Naive thymus-derived CD4-positive, alpha-beta T cell (primary cell): ENCODE results near the gene RGS10. TPM values are rescaled to one million over a fixed set of nuclear protein-coding genes. Genes with fewer than 3 reads are reported as not detected.
A peak's percentile ranks its signal among the peaks of the same experiment; 100 is the strongest.

ENCODE experiments used
- ATAC-seq: fragments of 150-1000 bp; cut with Tn5 transposase; 2 replicates; pipeline ENCODE4 v1.10.0; 2021; ENCODE audit warnings: mild to moderate bottlenecking, moderate library complexity
- CTCF ChIA-PET: fragments of 350-600 bp; sonication (Branson Sonifier 250); formaldehyde crosslinking; loops from one replicate; lab custom pipeline; 2021; ENCODE audit warnings: antibody characterized with exemption; lab: Charles Lee
- POLR2A ChIA-PET: fragments of 350-600 bp; sonication (Branson Sonifier 250); formaldehyde crosslinking; loops from one replicate; lab custom pipeline; 2021; ENCODE audit warnings: antibody characterized with exemption, inconsistent platforms; lab: Charles Lee
- DNase-seq, 9 donors: peaks; one replicate each; pipeline versions ENCODE4 v3.0.0 to v3.0.0-alpha.2; 2020 to 2022; ENCODE audit warnings: mixed read lengths in 1 of 9
- H3K27ac ChIP-seq: one replicate; pipeline ENCODE4 v1.7.0; 2013; ENCODE audit warnings: mild to moderate bottlenecking, low read depth, low read length, moderate library complexity
- H3K27me3 ChIP-seq, 2 donors: one replicate each; pipeline ENCODE4 v1.7.0; 2013; ENCODE audit warnings: low read length in 2 of 2, mild to moderate bottlenecking in 2 of 2, moderate library complexity in 2 of 2; ENCODE audit not compliant: control insufficient read depth in 2 of 2, insufficient read depth in 2 of 2
- H3K36me3 ChIP-seq, 3 experiments: 1 replicate in 2 of 3; 2 replicates in 1 of 3; pipeline ENCODE4 v1.7.0; 2013; ENCODE audit warnings: low read length in 3 of 3, mild to moderate bottlenecking in 3 of 3, moderate library complexity in 1 of 3; ENCODE audit not compliant: insufficient read depth in 3 of 3, control insufficient read depth in 2 of 3
- H3K4me1 ChIP-seq, 2 donors: one replicate each; pipeline ENCODE4 v1.7.0; 2013; ENCODE audit warnings: low read length in 2 of 2, mild to moderate bottlenecking in 2 of 2, moderate library complexity in 1 of 2; ENCODE audit not compliant: control insufficient read depth in 2 of 2, insufficient read depth in 2 of 2
- H3K4me3 ChIP-seq: 2 replicates; pipeline ENCODE4 v1.7.0; 2013; ENCODE audit warnings: mild to moderate bottlenecking, low read length
- H3K9me3 ChIP-seq, 3 experiments: 1 replicate in 2 of 3; 2 replicates in 1 of 3; pipeline ENCODE4 v1.7.0; 2013; ENCODE audit warnings: low read length in 3 of 3; ENCODE audit not compliant: control insufficient read depth in 2 of 3
- H3K27ac Mint-ChIP-seq, 9 donors: one replicate each; pipeline ENCODE4 v1.8.0; 2020 to 2022; ENCODE audit warnings: mixed read lengths in 9 of 9, mild to moderate bottlenecking in 8 of 9, moderate library complexity in 5 of 9, inconsistent platforms in 2 of 9
- H3K27me3 Mint-ChIP-seq, 5 donors: one replicate each; pipeline ENCODE4 v1.8.0; 2021 to 2022; ENCODE audit warnings: mixed read lengths in 5 of 5, mild to moderate bottlenecking in 1 of 5
- H3K36me3 Mint-ChIP-seq, 5 donors: one replicate each; pipeline ENCODE4 v1.8.0; 2020 to 2022; ENCODE audit warnings: mixed read lengths in 5 of 5, mild to moderate bottlenecking in 3 of 5, inconsistent platforms in 1 of 5
- H3K4me1 Mint-ChIP-seq, 7 donors: one replicate each; pipeline ENCODE4 v1.8.0; 2020 to 2022; ENCODE audit warnings: mixed read lengths in 7 of 7, mild to moderate bottlenecking in 3 of 7, inconsistent platforms in 1 of 7
- H3K4me3 Mint-ChIP-seq, 10 donors: one replicate each; pipeline ENCODE4 v1.8.0; 2020 to 2022; ENCODE audit warnings: mild to moderate bottlenecking in 10 of 10, mixed read lengths in 10 of 10, moderate library complexity in 6 of 10, inconsistent platforms in 2 of 10
- H3K9me3 Mint-ChIP-seq, 11 donors: one replicate each; pipeline ENCODE4 v1.8.0; 2020 to 2022; ENCODE audit warnings: mixed read lengths in 11 of 11, mild to moderate bottlenecking in 4 of 11, inconsistent platforms in 1 of 11, moderate library complexity in 1 of 11
- intact Hi-C, 2 donors: fragments of 100-400 bp; cut with micrococcal nuclease; formaldehyde crosslinking; loops; one replicate each; pipeline ENCODE4 v1.15.1; 2023
- polyA plus RNA-seq, 2 donors: library from polyadenylated mRNA; unstranded; fragments of 300-500 nt; fragmentation: Illumina TruSeq; gene quantifications; one replicate each; pipeline ENCODE4 v1.2.3, GENCODE V29; 2021
- total RNA-seq, 6 experiments: library from RNA in 5 of 6; stranded (reverse) in 5 of 6; gene quantifications; 1 replicate in 5 of 6; 2 replicates in 1 of 6; pipeline ENCODE4 v1.2.3 and lab custom pipeline; 2021 to 2026

The RGS10 gene
- total and polyA plus RNA-seq, 7 experiments from 2014 or later = 89.5 to 462 (median 188) TPM

DNA sequence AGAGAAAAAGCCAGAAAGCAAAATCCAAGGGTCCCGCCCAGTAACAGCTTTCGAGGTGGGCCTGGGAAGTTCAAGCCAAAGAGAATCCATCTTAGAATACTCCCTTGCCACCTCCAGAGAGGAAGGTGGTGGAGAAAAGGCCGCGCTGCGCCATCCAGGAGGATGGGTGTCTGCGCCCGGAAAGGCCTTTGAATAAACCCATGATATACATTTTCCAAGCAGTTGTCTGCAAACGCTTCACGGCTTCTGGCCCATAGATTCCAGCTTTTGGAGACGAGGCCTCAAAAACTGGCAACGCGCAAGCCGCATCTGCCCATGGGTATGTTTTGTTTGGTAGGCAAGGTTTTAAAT, 17.8 kb downstream of the RGS10 start:
- peak overlapping the region; percentile 29 for H3K27ac ChIP-seq
- ATAC-seq = no peak
- peaks cover 5 to 72% (median 34%) of the 10 kb centered on the region in 3 experiments for H3K36me3 ChIP-seq
- no peak overlapping the region for H3K4me3 Mint-ChIP-seq
- H3K27me3 Mint-ChIP-seq = no peaks in the 10 kb centered on the region
- ChIA-PET CTCF (interaction anchor here (1.6 kb wide), 1 partner anchor 80 kb away, joined by 4 read pairs; no protein-coding TSS in a partner anchor), POLR2A (interaction anchor here (1.0 to 10.5 kb wide), 6 partner anchors 8 to 46 kb away, joined by 3 to 110 read pairs (median 4); partner anchors contain the start of gene RGS10)
- no peaks in the 10 kb centered on the region for H3K9me3 ChIP-seq
- H3K27ac Mint-ChIP-seq = peak overlapping the region in 7 of 9 donors; percentile 28 to 89 (median 75)
- intact Hi-C loops = no loop called here
- H3K4me1 Mint-ChIP-seq = peaks cover 17 to 80% (median 65%) of the 10 kb centered on the region in 7 donors
- no peaks in the 10 kb centered on the region for H3K27me3 ChIP-seq
- peaks cover 4 to 46% (median 27%) of the 10 kb centered on the region in 5 donors for H3K36me3 Mint-ChIP-seq
- H3K9me3 Mint-ChIP-seq = no peaks in the 10 kb centered on the region
- peaks cover 0 to 29% of the 10 kb centered on the region in 2 donors for H3K4me1 ChIP-seq
- DNase-seq = no peak
- no peak overlapping the region for H3K4me3 ChIP-seq

DNA sequence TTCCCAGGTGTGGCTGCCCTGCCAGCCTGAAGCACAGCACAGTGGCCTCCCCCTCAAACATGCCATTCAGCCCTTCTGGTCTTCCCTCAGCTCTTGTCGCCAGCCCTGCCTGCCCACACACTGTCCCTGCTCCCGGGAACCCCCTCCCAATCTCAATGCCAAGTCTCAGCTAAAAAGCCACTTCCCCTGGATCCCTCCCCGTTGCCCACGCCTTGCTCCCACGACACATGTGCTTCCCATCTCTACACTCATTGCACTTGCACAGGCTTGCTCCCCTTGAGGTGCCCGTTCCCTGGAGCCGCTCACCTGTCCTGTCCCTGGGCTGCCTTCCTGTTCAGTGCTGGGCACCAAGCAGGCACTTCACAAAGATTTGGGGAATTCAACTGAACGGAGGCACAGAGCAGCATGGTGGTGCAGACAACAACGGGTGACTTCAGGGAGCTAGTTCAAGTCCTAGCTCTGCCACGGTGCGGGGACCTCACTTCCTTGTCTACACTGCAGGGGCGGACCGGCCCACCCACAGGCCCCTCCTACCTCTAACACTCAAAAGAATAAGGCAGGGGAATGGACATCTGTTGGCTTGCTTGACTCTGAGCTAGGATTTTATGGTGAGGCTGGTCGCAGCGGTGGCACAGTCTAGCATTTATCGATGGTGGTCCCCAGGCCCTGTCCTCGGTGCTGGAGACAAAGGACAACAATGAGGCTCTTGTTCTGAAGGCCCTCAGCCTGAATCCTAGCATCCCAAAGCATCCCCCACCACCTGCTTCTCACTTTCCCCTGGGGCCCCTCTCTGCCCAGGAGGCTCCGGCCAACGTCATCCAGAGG, 18.4 kb downstream of the RGS10 start:
- Histone ChIP-seq H3K9me3 (no peaks in the 10 kb centered on the region), H3K27me3 (no peaks in the 10 kb centered on the region), H3K27ac (peak overlapping the region; percentile 29), H3K4me1 (peaks cover 0 to 35% of the 10 kb centered on the region in 2 donors), H3K4me3 (no peak overlapping the region), H3K36me3 (peaks cover 5 to 73% (median 34%) of the 10 kb centered on the region in 3 experiments)
- CTCF ChIA-PET = interaction anchor here (1.6 kb wide), 1 partner anchor 79 kb away, joined by 4 read pairs; no protein-coding TSS in a partner anchor
- no peak for ATAC-seq
- Mint-ChIP-seq H3K27me3 (no peaks in the 10 kb centered on the region), H3K4me3 (peak overlapping the region in 1 of 10 donors; percentile 34), H3K27ac (peak overlapping the region; percentile 6 to 93 (median 89)), H3K9me3 (no peaks in the 10 kb centered on the region), H3K36me3 (peaks cover 4 to 48% (median 27%) of the 10 kb centered on the region in 5 donors), H3K4me1 (peaks cover 21 to 80% (median 64%) of the 10 kb centered on the region in 7 donors)
- intact Hi-C loops = no loop called here
- POLR2A ChIA-PET = interaction anchor here (1.0 to 10.5 kb wide), 4 partner anchors 12 to 18 kb away, joined by 3 to 110 read pairs (median 4); partner anchors contain the start of gene RGS10
- DNase-seq = no peak

DNA sequence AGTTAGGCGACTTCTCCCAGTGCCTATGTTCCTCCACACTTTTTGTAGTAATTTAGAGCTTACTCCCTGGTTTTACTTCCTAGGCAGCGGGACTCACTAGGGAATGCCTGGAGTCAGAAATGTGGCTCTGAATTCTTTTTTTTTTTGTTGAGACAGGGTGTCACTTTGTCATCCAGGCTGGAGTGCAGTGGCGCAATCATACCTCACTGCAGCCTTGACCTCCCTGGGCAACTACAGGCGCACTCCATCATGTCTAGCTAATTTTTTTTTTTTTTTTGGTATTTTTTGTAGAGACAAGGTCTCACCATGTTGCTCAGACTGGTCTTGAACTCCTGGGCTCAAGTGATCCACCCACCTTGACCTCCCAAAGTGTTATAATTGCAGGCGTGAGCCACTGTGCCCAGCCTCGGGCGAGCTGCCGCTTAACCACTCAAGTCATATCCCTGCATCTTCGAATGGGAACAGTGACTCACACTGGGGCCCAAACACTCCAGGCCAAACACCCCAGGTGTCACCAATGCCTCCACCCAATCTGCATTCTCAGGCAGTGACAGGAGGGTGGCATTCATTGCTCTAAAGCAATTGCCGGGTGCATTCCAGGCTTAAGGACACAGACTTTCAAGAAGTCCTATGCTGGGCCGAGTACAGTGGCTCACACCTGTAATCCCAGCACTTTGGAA, 19.6 kb downstream of the RGS10 start:
- ATAC-seq (no peak), DNase-seq (no peak)
- peak overlapping the region in 1 of 10 donors; percentile 38 for H3K4me3 Mint-ChIP-seq
- H3K4me1 Mint-ChIP-seq = peaks cover 27 to 82% (median 74%) of the 10 kb centered on the region in 7 donors
- peaks cover 5 to 71% (median 34%) of the 10 kb centered on the region in 3 experiments for H3K36me3 ChIP-seq
- ChIA-PET CTCF (interaction anchor here (0.7 to 1.6 kb wide), 2 partner anchors 17 to 166 kb away, joined by 3 to 4 read pairs; no protein-coding TSS in a partner anchor), POLR2A (interaction anchor here (0.5 to 10.5 kb wide), 3 partner anchors 15 to 289 kb away, joined by 3 to 110 read pairs (median 4); partner anchors contain the start of gene RGS10)
- H3K27me3 ChIP-seq = no peaks in the 10 kb centered on the region
- peak overlapping the region in 6 of 9 donors; percentile 50 to 95 (median 78) for H3K27ac Mint-ChIP-seq
- intact Hi-C loops = no loop called here
- no peaks in the 10 kb centered on the region for H3K9me3 ChIP-seq
- H3K4me3 ChIP-seq = no peak overlapping the region
- H3K36me3 Mint-ChIP-seq = peaks cover 4 to 50% (median 27%) of the 10 kb centered on the region in 5 donors
- H3K27me3 Mint-ChIP-seq = no peaks in the 10 kb centered on the region
- peak overlapping the region; percentile 7 for H3K27ac ChIP-seq
- H3K9me3 Mint-ChIP-seq = peaks cover 0 to 2% (median 0%) of the 10 kb centered on the region in 11 donors
- H3K4me1 ChIP-seq = peaks cover 8 to 45% of the 10 kb centered on the region in 2 donors

DNA sequence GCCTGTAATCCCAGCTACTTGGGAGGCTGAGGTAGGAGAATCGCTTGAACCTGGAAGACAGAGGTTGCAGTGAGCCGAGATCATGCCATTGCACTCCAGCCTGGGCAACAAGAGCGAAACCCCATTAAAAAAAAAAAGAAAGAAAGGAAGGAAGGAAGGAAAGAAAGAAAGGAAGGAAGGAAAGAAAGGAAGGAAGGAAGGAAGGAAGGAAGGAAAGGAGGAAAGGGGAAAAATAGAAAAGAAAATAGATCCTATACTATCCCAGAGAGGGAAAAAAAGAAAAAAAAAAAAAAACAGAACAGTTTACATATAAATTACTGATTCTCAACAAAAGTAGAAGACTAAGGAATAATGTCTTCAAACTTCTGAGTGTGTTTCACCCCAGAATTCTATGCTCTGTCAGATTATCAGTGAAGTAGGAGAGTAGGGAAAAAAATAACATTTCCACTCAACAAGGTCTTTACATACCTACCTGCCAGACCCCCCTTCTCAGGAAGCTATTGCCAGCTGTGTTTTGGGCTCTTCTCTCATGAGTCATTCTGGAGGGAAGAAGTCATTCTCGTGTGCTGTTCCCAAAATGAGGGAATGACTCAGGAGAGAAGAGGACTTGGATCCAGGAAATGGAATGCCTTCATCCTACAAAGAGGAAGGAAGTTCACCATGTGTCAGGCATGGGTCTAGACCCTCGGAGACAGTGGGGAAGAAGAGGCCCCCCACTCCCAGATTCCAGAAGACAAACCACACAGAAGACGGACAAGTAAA, 20.9 kb downstream of the RGS10 start:
- no peak for ATAC-seq
- Histone ChIP-seq H3K4me1 (peaks cover 21 to 45% of the 10 kb centered on the region in 2 donors), H3K9me3 (no peaks in the 10 kb centered on the region), H3K4me3 (no peak overlapping the region), H3K36me3 (peaks cover 5 to 64% (median 29%) of the 10 kb centered on the region in 3 experiments), H3K27me3 (no peaks in the 10 kb centered on the region), H3K27ac (peak overlapping the region; percentile 32)
- peaks cover 0 to 2% (median 0%) of the 10 kb centered on the region in 11 donors for H3K9me3 Mint-ChIP-seq
- intact Hi-C loops = no loop called here
- H3K36me3 Mint-ChIP-seq = peaks cover 4 to 50% (median 27%) of the 10 kb centered on the region in 5 donors
- H3K4me1 Mint-ChIP-seq = peaks cover 33 to 82% (median 74%) of the 10 kb centered on the region in 7 donors
- peak overlapping the region in 8 of 9 donors; percentile 80 to 98 (median 95) for H3K27ac Mint-ChIP-seq
- ChIA-PET CTCF (interaction anchor here (0.7 to 1.6 kb wide), 2 partner anchors 18 to 37 kb away, joined by 3 to 4 read pairs; no protein-coding TSS in a partner anchor), POLR2A (interaction anchor here (10.5 kb wide), 1 partner anchor 16 kb away, joined by 110 read pairs; the partner anchor contains the start of gene RGS10)
- no peaks in the 10 kb centered on the region for H3K27me3 Mint-ChIP-seq
- no peak overlapping the region for H3K4me3 Mint-ChIP-seq
- no peak for DNase-seq

DNA sequence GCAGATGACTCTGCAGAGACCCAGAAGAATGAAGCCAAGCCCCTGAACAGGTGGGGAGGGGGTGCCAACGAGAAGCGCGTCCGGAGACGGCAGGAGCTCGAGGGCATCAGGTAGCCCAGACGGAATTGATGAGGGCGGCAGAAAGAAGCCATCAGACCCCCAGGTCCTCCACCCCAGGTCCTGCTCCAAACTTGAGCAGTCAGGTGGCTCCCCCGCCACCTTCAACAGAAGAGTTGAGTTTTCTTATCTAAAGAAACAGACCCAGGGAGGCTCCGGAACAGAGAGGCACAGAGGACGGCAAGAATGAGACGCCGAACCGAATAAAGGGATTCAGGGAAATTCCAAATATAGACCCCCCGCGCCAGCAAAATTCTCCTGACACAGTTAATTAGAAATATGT, 22.2 kb downstream of the RGS10 start:
- POLR2A ChIA-PET = interaction anchor here (1.8 to 11.3 kb wide), 3 partner anchors 10 to 19 kb away, joined by 6 to 160 read pairs (median 129); partner anchors contain the start of gene RGS10
- peaks cover 4 to 43% (median 20%) of the 10 kb centered on the region in 5 donors for H3K36me3 Mint-ChIP-seq

More for the DNA sequence above, 22.2 kb downstream of the RGS10 start:
- DNase-seq (no peak), ATAC-seq (no peak)
- Histone ChIP-seq H3K27me3 (no peaks in the 10 kb centered on the region), H3K9me3 (no peaks in the 10 kb centered on the region), H3K4me1 (peaks cover 33 to 56% of the 10 kb centered on the region in 2 donors), H3K36me3 (peaks cover 5 to 57% (median 23%) of the 10 kb centered on the region in 3 experiments), H3K4me3 (no peak overlapping the region), H3K27ac (peak overlapping the region; percentile 81)
- intact Hi-C loops = no loop called here
- Mint-ChIP-seq H3K4me3 (peak overlapping the region in 3 of 10 donors; percentile 10 to 48 (median 45)), H3K9me3 (peaks cover 0 to 2% (median 0%) of the 10 kb centered on the region in 11 donors), H3K27me3 (no peaks in the 10 kb centered on the region), H3K27ac (peak overlapping the region; percentile 83 to 98 (median 95)), H3K4me1 (peaks cover 42 to 85% (median 73%) of the 10 kb centered on the region in 7 donors)
- CTCF ChIA-PET = interaction anchor here (2.6 kb wide), 1 partner anchor 22 kb away, joined by 13 read pairs; the partner anchor contains the start of gene RGS10
